Measurements from ENCODE around the gene COL6A3. TPM values are rescaled to one million over a fixed set of nuclear protein-coding genes. Genes with fewer than 3 reads are reported as not detected.

Gene COL6A3
- total RNA-seq, 2 donors from 2014 or later, result 26.9 to 86.9 TPM

DNA sequence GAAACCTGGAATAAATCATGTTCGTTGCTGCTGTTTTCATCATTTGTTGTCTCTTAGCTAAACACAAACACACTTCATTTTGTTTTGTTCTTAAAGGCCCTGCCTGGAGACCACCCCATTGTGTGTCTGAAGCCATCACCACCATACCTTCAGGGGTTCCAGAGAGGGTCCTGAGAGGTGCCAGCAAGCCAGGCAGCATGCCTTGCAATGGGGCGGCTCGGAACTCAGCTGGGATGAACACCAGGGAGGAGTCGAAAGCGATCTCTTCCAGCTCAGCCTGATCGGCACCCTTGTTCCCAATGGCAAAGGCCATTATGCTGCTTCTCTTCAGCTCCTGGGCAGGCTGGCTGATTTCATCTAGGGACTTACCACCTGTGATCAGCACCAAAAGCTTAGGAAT, 33.2 kb downstream of the COL6A3 start:
- 88% methylated on average over 6 of the region's 6 CpGs for WGBS
- DNase-seq (ENCODE audit: low spot score), result no peak
- H3K36me3 ChIP-seq, result no peaks in the 10 kb centered on the region

DNA sequence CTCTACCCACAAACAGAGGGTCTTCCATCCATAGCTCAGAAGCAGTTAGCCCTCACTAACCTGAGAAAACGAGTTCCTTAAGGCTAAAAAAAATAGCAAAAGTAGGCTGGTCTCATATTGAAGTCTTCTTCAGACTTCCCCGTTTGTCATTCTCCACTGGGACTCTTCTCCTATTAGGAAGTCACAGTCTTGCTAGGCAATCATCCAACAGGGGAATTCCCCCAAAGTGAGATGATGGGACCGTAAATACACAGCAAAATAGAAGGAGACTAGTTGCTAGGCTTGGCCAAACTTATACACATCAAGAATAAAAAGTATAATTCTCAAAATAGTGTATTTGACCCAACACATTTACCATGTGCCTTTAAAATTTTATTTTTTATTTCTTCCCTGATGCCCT, 34.3 kb downstream of the COL6A3 start:
- no peaks in the 10 kb centered on the region for H3K36me3 ChIP-seq

More for the DNA sequence above, 33.2 kb downstream of the COL6A3 start:
- intact Hi-C loops (cut with DNase I), result no loop called here
- Histone ChIP-seq H3K27ac (no peak overlapping the region), H3K9me3 (no peaks in the 10 kb centered on the region), H3K4me1 (replicated peaks) (no peaks in the 10 kb centered on the region), H3K27me3 (replicated peaks; ENCODE audit: insufficient read depth) (no peaks in the 10 kb centered on the region), H3K4me3 (no peak overlapping the region)
- no peak for TF ChIP-seq CTCF (IDR thresholded peaks at IDR 0.05)
- no peak for TF ChIP-seq POLR2AphosphoS5 (IDR thresholded peaks at IDR 0.05)
- no peak for TF ChIP-seq POLR2A (IDR thresholded peaks at IDR 0.05)

GRCh38 chr2:237378650-237379049, 35.3 kb downstream of the COL6A3 start:
- no peaks in the 10 kb centered on the region for H3K27me3 ChIP-seq (replicated peaks; ENCODE audit: insufficient read depth)
- WGBS, result 92% methylated on average over 11 of the region's 11 CpGs
- no peak for DNase-seq (ENCODE audit: low spot score)
- H3K4me3 ChIP-seq, result no peak overlapping the region
- TF ChIP-seq POLR2A (IDR thresholded peaks at IDR 0.05) (no peak), CTCF (IDR thresholded peaks at IDR 0.05) (no peak), POLR2AphosphoS5 (IDR thresholded peaks at IDR 0.05) (no peak)
- H3K4me1 ChIP-seq (replicated peaks), result no peaks in the 10 kb centered on the region
- no peaks in the 10 kb centered on the region for H3K9me3 ChIP-seq
- H3K27ac ChIP-seq, result no peak overlapping the region
- intact Hi-C loops (cut with DNase I), result no loop called here
- no peaks in the 10 kb centered on the region for H3K36me3 ChIP-seq

More for the DNA sequence above, 34.3 kb downstream of the COL6A3 start:
- H3K4me1 ChIP-seq (replicated peaks), result no peaks in the 10 kb centered on the region
- no peaks in the 10 kb centered on the region for H3K9me3 ChIP-seq
- H3K27ac ChIP-seq, result no peak overlapping the region
- DNase-seq (ENCODE audit: low spot score), result no peak
- intact Hi-C loops (cut with DNase I), result no loop called here
- no peaks in the 10 kb centered on the region for H3K27me3 ChIP-seq (replicated peaks; ENCODE audit: insufficient read depth)
- 56% methylated on average over 3 of the region's 3 CpGs for WGBS
- TF ChIP-seq POLR2A (IDR thresholded peaks at IDR 0.05), result no peak
- no peak for TF ChIP-seq CTCF (IDR thresholded peaks at IDR 0.05)
- no peak for TF ChIP-seq POLR2AphosphoS5 (IDR thresholded peaks at IDR 0.05)
- H3K4me3 ChIP-seq, result no peak overlapping the region

- WGBS, result 88% methylated on average over 34 of the region's 35 CpGs
- H3K27me3 ChIP-seq (replicated peaks; ENCODE audit: insufficient read depth), result no peaks in the 10 kb centered on the region
- intact Hi-C loops (cut with DNase I), result no loop called here
- H3K9me3 ChIP-seq, result no peaks in the 10 kb centered on the region
- H3K36me3 ChIP-seq, result no peaks in the 10 kb centered on the region
- H3K27ac ChIP-seq, result no peak overlapping the region
- no peak for DNase-seq (ENCODE audit: low spot score)
- H3K4me3 ChIP-seq, result no peak overlapping the region
- no peak for TF ChIP-seq POLR2A (IDR thresholded peaks at IDR 0.05)
- TF ChIP-seq CTCF (IDR thresholded peaks at IDR 0.05), result no peak
- H3K4me1 ChIP-seq (replicated peaks), result no peaks in the 10 kb centered on the region
Measured at GRCh38 chr2:237374284-237375060, 39.5 kb downstream of the COL6A3 start.

GRCh38 chr2:237371856-237372255, 42.1 kb downstream of the COL6A3 start:
- TF ChIP-seq CTCF (IDR thresholded peaks at IDR 0.05) (no peak), POLR2AphosphoS5 (IDR thresholded peaks at IDR 0.05) (no peak), POLR2A (IDR thresholded peaks at IDR 0.05) (no peak)
- Histone ChIP-seq H3K4me1 (replicated peaks) (no peaks in the 10 kb centered on the region), H3K4me3 (no peak overlapping the region), H3K27ac (no peak overlapping the region), H3K27me3 (replicated peaks; ENCODE audit: insufficient read depth) (no peaks in the 10 kb centered on the region), H3K36me3 (no peaks in the 10 kb centered on the region), H3K9me3 (no peaks in the 10 kb centered on the region)
- DNase-seq (ENCODE audit: low spot score), result no peak
- WGBS, result 93% methylated on average over 24 of the region's 24 CpGs
- intact Hi-C loops (cut with DNase I), result no loop called here

Data from prostate gland (tissue), 2 donors.